H1 (cell line): ENCODE results near the gene WNT11. TPM values are rescaled to one million over a fixed set of nuclear protein-coding genes. Genes with fewer than 3 reads are reported as not detected.
A peak's percentile ranks its signal among the peaks of the same experiment; 100 is the strongest.

Experiments
- CTCF ChIA-PET: fragments of 300-600 bp; sonication (Branson Sonifier 250); formaldehyde crosslinking; loops from one replicate; lab custom pipeline; 2021; ENCODE audit not compliant: partially characterized antibody; lab: Charles Lee
- POLR2A ChIA-PET: fragments of 300-600 bp; sonication (Branson Sonifier 250); formaldehyde crosslinking; loops from one replicate; lab custom pipeline; 2021; ENCODE audit warnings: inconsistent platforms; ENCODE audit not compliant: partially characterized antibody; lab: Charles Lee
- DNase-seq, 2 experiments: peaks; one replicate each; pipeline versions ENCODE4 v3.0.0 to v3.0.0-alpha.2; 2010 to 2022; ENCODE audit warnings: low spot score in 2 of 2, low read depth in 1 of 2, mixed read lengths in 1 of 2
- FAIRE-seq: peaks from 2 replicates; lab custom pipeline; 2011; peaks lifted over from hg19 to GRCh38; lab: Jason Lieb, UNC
- H2AFZ ChIP-seq: 2 replicates; pipeline ENCODE4 v1.8.1; 2012; ENCODE audit warnings: low read length, inconsistent platforms
- H2AK5ac ChIP-seq: 2 replicates; pipeline ENCODE4 v1.6.1; 2013; ENCODE audit warnings: low read depth, low read length
- H2BK120ac ChIP-seq: replicated peaks from 2 replicates; pipeline ENCODE3; 2013; ENCODE audit warnings: low read depth, low read length, inconsistent platforms
- H2BK12ac ChIP-seq: 2 replicates; pipeline ENCODE4 v1.6.1; 2013; ENCODE audit warnings: low read depth, low read length
- H2BK15ac ChIP-seq: 2 replicates; pipeline ENCODE4 v1.6.1; 2013; ENCODE audit warnings: low read length
- H2BK20ac ChIP-seq: 2 replicates; pipeline ENCODE4 v1.6.1; 2013; ENCODE audit warnings: low read length
- H2BK5ac ChIP-seq: 2 replicates; pipeline ENCODE4 v1.6.1; 2013; ENCODE audit warnings: low read depth, low read length
- H3K14ac ChIP-seq: 2 replicates; pipeline ENCODE4 v1.6.1; 2013; ENCODE audit warnings: inconsistent platforms; ENCODE audit not compliant: insufficient read length
- H3K18ac ChIP-seq: 2 replicates; pipeline ENCODE4 v1.6.1; 2013; ENCODE audit warnings: low read length; ENCODE audit errors: extremely low read depth
- H3K23ac ChIP-seq: 2 replicates; pipeline ENCODE4 v1.6.1; 2013; ENCODE audit warnings: inconsistent platforms; ENCODE audit not compliant: insufficient read length
- H3K23me2 ChIP-seq: 2 replicates; pipeline ENCODE4 v1.6.1; 2013; ENCODE audit warnings: low read depth, low read length
- H3K27ac ChIP-seq: 2 replicates; pipeline ENCODE4 v1.6.1; 2011; ENCODE audit warnings: low read depth, low read length, inconsistent platforms
- H3K27me3 ChIP-seq, 4 experiments: replicated peaks in 1 of 4; 1 replicate in 1 of 4; 2 replicates in 3 of 4; pipeline versions ENCODE4 v1.6.1 to v1.8.1; 2011 to 2013; ENCODE audit warnings: low read length in 3 of 4, mild to moderate bottlenecking in 3 of 4, inconsistent platforms in 2 of 4, mixed read lengths in 2 of 4, moderate library complexity in 1 of 4; ENCODE audit not compliant: control insufficient read depth in 3 of 4, insufficient read depth in 3 of 4; ENCODE audit errors: extremely low read depth in 1 of 4
- H3K36me3 ChIP-seq, 4 experiments: 2 replicates each; pipeline versions ENCODE4 v1.6.1 to v1.8.1; 2011 to 2013; ENCODE audit warnings: mild to moderate bottlenecking in 4 of 4, low read length in 3 of 4, moderate library complexity in 2 of 4, control low read depth in 1 of 4, inconsistent platforms in 1 of 4; ENCODE audit not compliant: insufficient read depth in 4 of 4, control insufficient read depth in 2 of 4
- H3K4ac ChIP-seq: replicated peaks from 2 replicates; pipeline ENCODE3; 2013; ENCODE audit warnings: low read length, low read depth, mixed read lengths, inconsistent platforms; ENCODE audit not compliant: insufficient read length
- H3K4me1 ChIP-seq, 4 experiments: replicated peaks in 1 of 4; 1 replicate in 1 of 4; 2 replicates in 3 of 4; pipeline versions ENCODE4 v1.6.1 to v1.8.1; 2011 to 2013; ENCODE audit warnings: low read length in 3 of 4, inconsistent platforms in 2 of 4, mixed read lengths in 1 of 4; ENCODE audit not compliant: insufficient read depth in 4 of 4, control insufficient read depth in 3 of 4
- H3K4me2 ChIP-seq, 2 experiments: 2 replicates each; pipeline versions ENCODE4 v1.6.1 to v1.8.1; 2011 to 2013; ENCODE audit warnings: low read depth in 2 of 2, low read length in 2 of 2, control low read depth in 1 of 2, inconsistent platforms in 1 of 2, mild to moderate bottlenecking in 1 of 2; ENCODE audit not compliant: insufficient read depth in 1 of 2
- H3K4me3 ChIP-seq, 4 experiments: fragments of 200-600, 300-600 bp in 1 of 4; sonication (generic), shearing (Covaris generic), sonication (Bioruptor Twin) in 1 of 4; 2 replicates each; pipeline versions ENCODE4 v1.5.1 to v1.8.1; 2011 to 2016; ENCODE audit warnings: low read length in 4 of 4, low read depth in 3 of 4, control low read depth in 2 of 4, inconsistent platforms in 2 of 4, mild to moderate bottlenecking in 2 of 4, mixed read lengths in 1 of 4, moderate library complexity in 1 of 4; ENCODE audit not compliant: insufficient read depth in 2 of 4; ENCODE audit errors: extremely low read depth in 1 of 4
- H3K56ac ChIP-seq: replicated peaks from 2 replicates; pipeline ENCODE3; 2013; ENCODE audit warnings: low read depth, mild to moderate bottlenecking, mixed read lengths, low read length, inconsistent platforms; ENCODE audit not compliant: insufficient read length
- H3K79me1 ChIP-seq: 2 replicates; pipeline ENCODE4 v1.6.1; 2013; ENCODE audit warnings: low read depth, low read length, control low read depth
- H3K79me2 ChIP-seq, 2 experiments: 2 replicates each; pipeline versions ENCODE4 v1.6.1 to v1.8.1; 2012 to 2013; ENCODE audit warnings: low read length in 2 of 2, mild to moderate bottlenecking in 2 of 2, inconsistent platforms in 1 of 2; ENCODE audit not compliant: insufficient read depth in 2 of 2, control insufficient read depth in 1 of 2
- H3K9ac ChIP-seq, 4 experiments: replicated peaks in 1 of 4; 1 replicate in 1 of 4; 2 replicates in 3 of 4; pipeline versions ENCODE4 v1.6.1 to v1.8.1; 2011 to 2013; ENCODE audit warnings: low read depth in 3 of 4, low read length in 3 of 4, control low read depth in 2 of 4, mild to moderate bottlenecking in 2 of 4, moderate library complexity in 2 of 4, inconsistent platforms in 1 of 4; ENCODE audit errors: extremely low read depth in 1 of 4
- H3K9me3 ChIP-seq, 2 experiments: 2 replicates each; pipeline versions ENCODE4 v1.6.1 to v1.8.1; 2012 to 2013; ENCODE audit warnings: mild to moderate bottlenecking in 2 of 2, moderate library complexity in 2 of 2, control low read depth in 1 of 2, inconsistent platforms in 1 of 2, low read depth in 1 of 2, low read length in 1 of 2, mixed read lengths in 1 of 2; ENCODE audit not compliant: insufficient read depth in 2 of 2
- H4K20me1 ChIP-seq, 2 experiments: replicated peaks in 1 of 2; 2 replicates each; pipeline versions ENCODE3 to v1.8.1; 2011 to 2013; ENCODE audit warnings: inconsistent platforms in 2 of 2, low read length in 2 of 2, mild to moderate bottlenecking in 1 of 2; ENCODE audit not compliant: insufficient read depth in 2 of 2, control insufficient read depth in 1 of 2
- H4K5ac ChIP-seq: 2 replicates; pipeline ENCODE4 v1.6.1; 2013; ENCODE audit warnings: low read length, low read depth, mixed read lengths, inconsistent platforms; ENCODE audit not compliant: insufficient read length
- H4K8ac ChIP-seq: 2 replicates; pipeline ENCODE4 v1.8.0; 2013; ENCODE audit warnings: mild to moderate bottlenecking, moderate library complexity, low read length, inconsistent platforms; ENCODE audit not compliant: insufficient read depth; ENCODE audit errors: extremely low read depth
- H4K91ac ChIP-seq: replicated peaks from 2 replicates; pipeline ENCODE3; 2013; ENCODE audit warnings: low read length, mixed read lengths, inconsistent platforms; ENCODE audit not compliant: insufficient read length
- RBBP5 ChIP-seq: IDR thresholded peaks from 2 replicates; pipeline ENCODE4 v1.7.1; 2012; ENCODE audit warnings: low read depth, mild to moderate bottlenecking, inconsistent platforms, low read length, moderate library complexity, borderline replicate concordance
- WGBS, 2 experiments: shearing (Covaris generic) in 1 of 2; methylation state at CpG; one replicate each; pipeline versions ENCODE4 v1.1.6 to v1.1.7; 2013 to 2015; ENCODE audit warnings: low lambda C conversion rate in 2 of 2, mixed read lengths in 2 of 2, inconsistent platforms in 1 of 2, low coverage in 1 of 2, missing lambda C conversion rate in 1 of 2; ENCODE audit not compliant: insufficient replicate concordance in 2 of 2, insufficient coverage in 1 of 2, insufficient read length in 1 of 2; ENCODE audit errors: extremely low coverage in 1 of 2, missing lambda C conversion rate in 1 of 2; 5-methylcytosine and 5-hydroxymethylcytosine counted together
- polyA plus RNA-seq, 7 experiments: library from polyadenylated mRNA; depleted of rRNA in 3 of 7; stranded (reverse) in 5 of 7; unstranded in 2 of 7; fragments of >200 nt in 5 of 7; fragments of 200-250 nt in 2 of 7; gene quantifications; 1 replicate in 5 of 7; 2 replicates in 1 of 7; 4 replicates in 1 of 7; pipeline versions ENCODE4 v1.2.1 to v1.2.3, GENCODE V29; 2011 to 2013; ENCODE audit warnings: missing spikeins in 2 of 7, mixed read lengths in 2 of 7
- total RNA-seq: library from RNA; stranded (reverse); fragmentation: NEBNext Ultra II Directional; extraction: Animal tissue kit (Norgen Biotek cat#: 25700); gene quantifications from 2 replicates; pipeline ENCODE4 v1.2.1, GENCODE V29; 2021

Gene WNT11
- total and polyA plus RNA-seq, 2 of the 8 experiments (the other 6 are each of a cell fraction or from before 2014, with no cell fraction given) = 0.11 to 0.45 TPM

- Histone ChIP-seq H3K27ac (no peak overlapping the region), H2AK5ac (no peak overlapping the region), H3K23ac (no peak overlapping the region), H3K9me3 (no peaks in the 10 kb centered on the region), H3K27me3 (peaks cover 0 to 14% (median 11%) of the 10 kb centered on the region in 4 experiments; a peak in 5 of 7 replicates), H3K36me3 (no peaks in the 10 kb centered on the region), H3K56ac (no peak overlapping the region), H4K91ac (no peak overlapping the region), H2BK20ac (no peak overlapping the region), H2BK12ac (peak overlapping the region; percentile 6; the same call in 1 of the 2 replicates), H3K4me3 (peak overlapping the region in 2 of 4 experiments; percentile 37 to 64; a peak in 5 of 8 replicates), H3K4me2 (peak overlapping the region; percentile 1 to 69; a peak in 3 of 4 replicates), H2BK5ac (no peak overlapping the region), H3K79me2 (no peaks in the 10 kb centered on the region), H3K79me1 (no peaks in the 10 kb centered on the region), H4K5ac (no peak overlapping the region), H3K9ac (no peak overlapping the region), H3K18ac (no peak overlapping the region; the same call in 1 of the 2 replicates), H2BK120ac (no peak overlapping the region), H3K14ac (no peak overlapping the region), H4K8ac (no peak overlapping the region), H3K23me2 (no peaks in the 10 kb centered on the region), H3K4ac (no peak overlapping the region), H3K4me1 (peaks cover 0 to 3% (median 2%) of the 10 kb centered on the region in 4 experiments; a peak in 2 of 7 replicates), H4K20me1 (no peaks in the 10 kb centered on the region), H2BK15ac (0 out of 2 replicates have a peak overlapping the region, but pooled peaks have one; percentile 37), H2AFZ (peak overlapping the region; percentile 86; the same call in 1 of the 2 replicates)
- DNase-seq = no peak
- 68% methylated on average over 13 of the region's 13 CpGs; no CpG with 5 or more reads in 1 of the 2 experiments for WGBS, 2 experiments
- no peak for FAIRE-seq
- CTCF ChIA-PET = interaction anchor here (0.6 to 3.0 kb wide), 58 partner anchors 9 to 533 kb away, joined by 3 to 44 read pairs (median 4); partner anchors contain the start of gene MOGAT2
- POLR2A ChIA-PET = interaction anchor here (0.6 to 1.2 kb wide), 5 partner anchors 15 to 256 kb away, joined by 3 to 4 read pairs (median 3); no protein-coding TSS in a partner anchor
- TF ChIP-seq RBBP5 = no peak
Measured at GRCh38 chr11:76152741-76153570, 53.3 kb downstream of the WNT11 start.
